SK-N-MC (cell line): Measurements from ENCODE around the gene PRKAR2B.

Source experiments
- EZH2 ChIP-seq: fragments of 200-600 bp; sonication (generic); IDR thresholded peaks from one replicate; pipeline ENCODE4 v1.6.1; 2017; ENCODE audit warnings: antibody characterized with exemption
- POLR2AphosphoS5 ChIP-seq: IDR thresholded peaks from 2 replicates; pipeline ENCODE4 v1.6.1; 2012; ENCODE audit warnings: mild to moderate bottlenecking, low read depth, low read length, borderline replicate concordance

DNA sequence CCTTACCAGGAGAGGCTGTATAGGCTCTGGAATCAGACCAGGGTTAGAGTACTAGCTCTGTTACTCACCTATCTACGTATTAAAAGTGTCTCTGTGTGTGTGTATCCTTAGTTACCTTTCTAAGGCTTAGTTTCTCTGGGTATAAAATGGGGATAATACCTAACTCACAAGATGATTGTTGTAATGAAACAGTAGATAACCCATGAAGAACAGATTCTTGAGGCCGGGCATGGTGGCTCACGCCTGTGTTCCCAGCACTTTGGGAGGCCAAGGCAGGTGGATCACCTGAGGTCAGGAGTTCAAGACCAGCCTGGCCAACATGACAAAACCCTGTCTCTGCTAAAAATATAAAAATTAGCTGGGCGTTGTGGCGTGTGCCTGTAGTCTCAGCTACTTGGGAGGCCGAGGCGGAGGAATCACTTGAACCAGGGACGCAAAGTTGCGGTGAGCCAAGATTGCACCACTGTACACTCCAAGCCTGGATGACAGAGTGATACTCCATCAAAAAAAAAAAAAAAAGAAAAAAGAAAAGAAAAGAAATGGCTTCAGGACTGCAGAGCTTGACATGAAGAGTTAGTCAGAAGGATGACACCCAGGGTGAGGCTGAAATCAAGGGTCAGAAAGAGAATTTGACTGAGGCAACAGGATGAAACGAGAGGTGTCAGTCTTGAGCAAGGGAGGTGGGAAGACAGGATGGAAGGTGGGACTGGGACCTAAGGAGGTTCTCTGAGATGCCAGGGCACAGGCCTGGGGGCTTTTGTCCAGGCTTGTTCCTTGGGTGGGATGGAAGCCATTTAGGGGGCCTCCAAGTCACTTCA, 33.4 kb downstream of the PRKAR2B start:
- no peak for TF ChIP-seq EZH2
- no peak for TF ChIP-seq POLR2AphosphoS5
